NCI-H748 (cell line): ENCODE results near the gene CFAP221.

Source experiments
- DNase-seq: peaks from one replicate; lab custom pipeline; 2025; ENCODE audit not compliant: unreplicated experiment; lab: John Stamatoyannopoulos, UW

CFAP221 gene

GRCh38 chr2:119674711-119675500, 130.7 kb downstream of the CFAP221 start:
- DNase-seq: no peak

GRCh38 chr2:119678021-119678656, 133.9 kb downstream of the CFAP221 start:
- peak; percentile 91 for DNase-seq

GRCh38 chr2:119679526-119679837, 135.2 kb downstream of the CFAP221 start:
- DNase-seq: no peak

- no peak for DNase-seq
These were observed 135.6 kb downstream of the CFAP221 start for GRCh38 chr2:119679846-119680245.

GRCh38 chr2:119680457-119681202, 136.4 kb downstream of the CFAP221 start:
- no peak for DNase-seq

GRCh38 chr2:119681203-119681867, 137.1 kb downstream of the CFAP221 start:
- DNase-seq: no peak

- no peak for DNase-seq
These were observed 137.6 kb downstream of the CFAP221 start for GRCh38 chr2:119681868-119682220.

GRCh38 chr2:119682578-119682977, 138.3 kb downstream of the CFAP221 start:
- no peak for DNase-seq

GRCh38 chr2:119683074-119683712, 138.9 kb downstream of the CFAP221 start:
- DNase-seq: no peak

GRCh38 chr2:119683713-119684443, 139.6 kb downstream of the CFAP221 start:
- no peak for DNase-seq

- DNase-seq: no peak
These were observed 140.3 kb downstream of the CFAP221 start for GRCh38 chr2:119684518-119684917.

GRCh38 chr2:119688616-119689015, 144.4 kb downstream of the CFAP221 start:
- DNase-seq: no peak

- DNase-seq: no peak
These were observed 145.0 kb downstream of the CFAP221 start for GRCh38 chr2:119689218-119689617.

- DNase-seq: no peak
These were observed 146.9 kb downstream of the CFAP221 start for GRCh38 chr2:119691189-119691588.

- no peak for DNase-seq
These were observed 147.5 kb downstream of the CFAP221 start for GRCh38 chr2:119691651-119692245.

- DNase-seq: no peak
These were observed 148.1 kb downstream of the CFAP221 start for GRCh38 chr2:119692310-119692709.

GRCh38 chr2:119692954-119693353, 148.7 kb downstream of the CFAP221 start:
- DNase-seq: no peak

- no peak for DNase-seq
These were observed 149.3 kb downstream of the CFAP221 start for GRCh38 chr2:119693567-119693966.

- no peak for DNase-seq
These were observed 149.7 kb downstream of the CFAP221 start for GRCh38 chr2:119693967-119694366.

GRCh38 chr2:119694470-119694844, 150.2 kb downstream of the CFAP221 start:
- DNase-seq: no peak
